ENCODE measurements around the gene FOXB1. TPM values are rescaled to one million over a fixed set of nuclear protein-coding genes. Genes with fewer than 3 reads are reported as not detected.

FOXB1 gene
- total and polyA plus RNA-seq, 8 donors = not detected

DNA sequence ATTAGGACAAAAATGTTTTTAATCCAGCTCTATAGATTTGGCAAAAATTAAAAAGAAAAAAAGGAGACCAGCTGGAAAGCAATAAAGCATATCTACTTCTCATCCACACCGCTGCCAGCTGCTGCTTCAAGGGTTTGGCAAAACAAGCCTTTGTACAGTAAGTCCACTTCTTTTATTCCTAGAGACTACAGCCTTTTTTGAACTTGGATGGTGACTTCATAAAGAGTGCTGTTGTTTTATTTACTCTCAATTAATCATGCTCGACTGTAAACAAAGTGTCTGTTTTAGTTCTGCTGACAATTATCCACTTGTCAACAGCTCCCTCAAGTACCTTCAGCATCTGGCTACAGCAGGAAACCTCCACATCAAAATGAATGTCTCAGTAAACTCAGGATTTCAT is 12.3 kb upstream of the FOXB1 start:
- TF ChIP-seq, protein P1, sequence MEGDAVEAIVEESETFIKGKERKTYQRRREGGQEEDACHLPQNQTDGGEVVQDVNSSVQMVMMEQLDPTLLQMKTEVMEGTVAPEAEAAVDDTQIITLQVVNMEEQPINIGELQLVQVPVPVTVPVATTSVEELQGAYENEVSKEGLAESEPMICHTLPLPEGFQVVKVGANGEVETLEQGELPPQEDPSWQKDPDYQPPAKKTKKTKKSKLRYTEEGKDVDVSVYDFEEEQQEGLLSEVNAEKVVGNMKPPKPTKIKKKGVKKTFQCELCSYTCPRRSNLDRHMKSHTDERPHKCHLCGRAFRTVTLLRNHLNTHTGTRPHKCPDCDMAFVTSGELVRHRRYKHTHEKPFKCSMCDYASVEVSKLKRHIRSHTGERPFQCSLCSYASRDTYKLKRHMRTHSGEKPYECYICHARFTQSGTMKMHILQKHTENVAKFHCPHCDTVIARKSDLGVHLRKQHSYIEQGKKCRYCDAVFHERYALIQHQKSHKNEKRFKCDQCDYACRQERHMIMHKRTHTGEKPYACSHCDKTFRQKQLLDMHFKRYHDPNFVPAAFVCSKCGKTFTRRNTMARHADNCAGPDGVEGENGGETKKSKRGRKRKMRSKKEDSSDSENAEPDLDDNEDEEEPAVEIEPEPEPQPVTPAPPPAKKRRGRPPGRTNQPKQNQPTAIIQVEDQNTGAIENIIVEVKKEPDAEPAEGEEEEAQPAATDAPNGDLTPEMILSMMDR (IDR thresholded peaks at IDR 0.05) = no peak
- Histone ChIP-seq H3K9me3 (no peaks in the 10 kb centered on the region), H3K4me1 (no peaks in the 10 kb centered on the region), H3K27me3 (peaks cover 55 to 86% of the 10 kb centered on the region in 2 donors), H3K4me3 (no peak overlapping the region), H3K36me3 (no peaks in the 10 kb centered on the region), H3K27ac (no peak overlapping the region)
- ATAC-seq (no peak), DNase-seq (no peak)
- intact Hi-C loops (cut with DNase I) = no loop called here

GRCh38 chr15:59993041-59993750 is 10.9 kb upstream of the FOXB1 start:
- no peaks in the 10 kb centered on the region for H3K9me3 ChIP-seq
- no peak overlapping the region for H3K27ac ChIP-seq
- DNase-seq = no peak
- intact Hi-C loops (cut with DNase I) = no loop called here
- H3K27me3 ChIP-seq = peaks cover 68 to 99% of the 10 kb centered on the region in 2 donors
- TF ChIP-seq, protein P1 (IDR thresholded peaks at IDR 0.05) = no peak
- H3K36me3 ChIP-seq = no peaks in the 10 kb centered on the region
- H3K4me3 ChIP-seq = no peak overlapping the region
- ATAC-seq = no peak
- H3K4me1 ChIP-seq = peaks cover 0 to 5% of the 10 kb centered on the region in 2 donors

GRCh38 chr15:59993950-59994401 is 10.1 kb upstream of the FOXB1 start:
- no peak for ATAC-seq
- H3K27me3 ChIP-seq = peaks cover 76 to 100% of the 10 kb centered on the region in 2 donors
- TF ChIP-seq, protein P1 (IDR thresholded peaks at IDR 0.05) = no peak
- H3K36me3 ChIP-seq = no peaks in the 10 kb centered on the region
- no peak overlapping the region for H3K4me3 ChIP-seq
- no peak overlapping the region for H3K27ac ChIP-seq
- intact Hi-C loops (cut with DNase I) = no loop called here
- H3K4me1 ChIP-seq = peaks cover 0 to 5% of the 10 kb centered on the region in 2 donors
- DNase-seq = no peak
- no peaks in the 10 kb centered on the region for H3K9me3 ChIP-seq

DNA sequence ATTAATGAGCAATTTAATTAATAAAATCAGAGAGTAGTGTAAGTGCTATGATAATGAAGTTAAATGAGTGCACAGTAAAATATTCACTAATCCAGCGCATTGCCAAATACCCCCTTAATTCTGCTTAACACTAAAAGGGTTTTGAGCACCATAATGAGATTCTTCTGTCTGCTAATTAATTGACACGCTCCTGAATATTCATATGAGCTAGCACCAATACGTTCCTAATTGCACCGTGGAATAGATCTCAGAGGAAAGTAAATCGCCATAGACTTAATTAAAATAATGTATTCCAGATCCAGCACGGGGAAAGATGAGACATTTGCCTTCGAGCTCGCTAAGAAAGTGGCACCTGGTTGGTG is 9.6 kb upstream of the FOXB1 start:
- intact Hi-C loops (cut with DNase I) = no loop called here
- Histone ChIP-seq H3K9me3 (no peaks in the 10 kb centered on the region), H3K4me3 (no peak overlapping the region), H3K27me3 (peaks cover 81 to 100% of the 10 kb centered on the region in 2 donors), H3K4me1 (peaks cover 0 to 5% of the 10 kb centered on the region in 2 donors), H3K27ac (no peak overlapping the region), H3K36me3 (no peaks in the 10 kb centered on the region)
- ATAC-seq = no peak
- TF ChIP-seq, protein P1 (IDR thresholded peaks at IDR 0.05) = no peak
- DNase-seq = no peak

DNA sequence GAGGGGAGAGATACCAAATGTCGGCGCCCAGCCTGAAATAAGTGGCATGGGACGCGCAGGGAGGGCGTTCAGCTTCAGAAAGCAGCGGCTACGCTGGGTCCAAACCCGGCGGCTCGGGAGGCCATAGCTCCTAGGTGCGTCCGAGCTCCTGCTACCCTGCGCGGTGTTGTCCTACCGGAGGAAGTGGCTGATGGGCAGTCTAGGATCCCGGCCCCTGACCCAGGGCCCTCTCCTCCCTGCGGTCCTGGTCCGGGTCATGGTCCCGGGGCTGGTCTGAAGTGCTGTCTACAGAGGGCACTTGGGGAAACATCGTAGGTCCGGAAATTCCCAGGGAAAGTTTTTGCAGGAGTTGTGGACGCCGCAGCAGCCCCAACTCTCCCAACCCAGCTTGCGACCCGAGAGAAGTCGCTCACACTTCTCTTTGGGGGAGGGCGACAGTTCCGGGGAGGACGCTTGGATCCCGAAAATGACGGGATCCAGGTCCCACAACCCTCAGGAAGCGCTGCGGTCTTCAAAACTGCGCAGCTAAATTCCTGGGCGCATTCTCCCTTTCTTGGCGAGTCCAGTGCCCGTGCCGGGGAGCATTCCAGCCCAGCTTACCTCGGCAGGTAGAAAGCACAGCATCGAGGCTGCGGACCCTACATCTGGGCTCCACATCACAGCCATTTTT is 9.1 kb upstream of the FOXB1 start:
- TF ChIP-seq, protein P1 (IDR thresholded peaks at IDR 0.05) = no peak
- Histone ChIP-seq H3K27ac (no peak overlapping the region), H3K9me3 (no peaks in the 10 kb centered on the region), H3K4me1 (peaks cover 0 to 5% of the 10 kb centered on the region in 2 donors), H3K27me3 (peaks cover 87 to 100% of the 10 kb centered on the region in 2 donors), H3K36me3 (no peaks in the 10 kb centered on the region), H3K4me3 (no peak overlapping the region)
- intact Hi-C loops (cut with DNase I) = no loop called here
- ATAC-seq = no peak
- peak in 1 of 4 donors; percentile 65 for DNase-seq
